GM19372 (cell line): Measurements from ENCODE around the gene GPR137B.
A peak's percentile ranks its signal among the peaks of the same experiment; 100 is the strongest.
"Not testable (repeated sequence)": the region's sequence is repeated elsewhere in the genome, so short reads cannot be mapped to it uniquely, and the experiment has no call there.

ENCODE experiments used
- ATAC-seq: cut with Tn5 transposase; IDR thresholded peaks from one replicate; pipeline ENCODE4 v1.9.1; 2021; ENCODE audit warnings: mild to moderate bottlenecking, low read depth, moderate library complexity; ENCODE audit not compliant: unreplicated experiment

Gene GPR137B

GRCh38 chr1:236143104-236143948 lies 987 bp downstream of the GPR137B start:
- ATAC-seq, result peak; percentile 27

DNA sequence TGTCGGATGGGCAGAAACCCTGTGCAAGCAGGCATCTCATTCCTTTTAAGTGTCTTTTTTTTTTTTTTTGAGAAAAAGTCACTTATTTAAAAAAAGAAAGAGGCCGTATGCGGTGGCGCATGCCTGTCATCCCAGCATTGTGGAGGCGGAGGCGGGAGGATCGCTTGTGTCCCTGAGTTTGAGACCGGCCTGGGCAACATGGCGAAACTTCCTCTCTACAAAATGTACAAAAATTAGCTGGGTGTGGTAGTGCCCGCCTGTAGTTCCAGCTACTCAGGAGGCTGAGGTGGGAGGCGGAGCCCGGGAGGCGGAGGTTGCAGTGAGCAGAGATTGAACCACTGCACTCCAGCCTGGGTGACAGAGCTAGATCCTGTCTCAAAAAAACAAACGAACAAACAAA lies 1.7 kb downstream of the GPR137B start:
- ATAC-seq, result no peak

GRCh38 chr1:236144446-236145150 lies 2.3 kb downstream of the GPR137B start:
- ATAC-seq, result no peak

DNA sequence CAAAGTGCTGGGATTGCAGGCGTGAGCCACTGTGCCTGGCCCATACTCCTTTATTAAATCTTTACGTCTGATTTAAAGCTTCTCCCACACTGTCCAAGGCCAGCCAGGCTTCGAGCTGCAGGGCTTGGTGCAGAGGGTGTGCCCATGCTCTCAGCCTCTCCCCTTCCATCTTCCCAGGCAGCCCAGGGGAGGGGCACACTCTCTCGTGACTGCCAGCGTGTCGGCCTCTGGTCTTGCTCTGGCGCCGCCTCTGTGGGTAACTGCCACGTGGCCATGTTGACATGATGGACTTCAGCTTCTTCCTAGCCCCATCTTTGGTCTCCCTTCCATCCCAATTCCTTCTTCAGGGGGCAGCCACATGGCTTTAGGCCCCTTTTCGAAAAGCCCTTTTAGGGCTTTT lies 4.7 kb downstream of the GPR137B start:
- no peak for ATAC-seq

- ATAC-seq, result no peak
Observed at GRCh38 chr1:236147521-236148469, 5.5 kb downstream of the GPR137B start.

DNA sequence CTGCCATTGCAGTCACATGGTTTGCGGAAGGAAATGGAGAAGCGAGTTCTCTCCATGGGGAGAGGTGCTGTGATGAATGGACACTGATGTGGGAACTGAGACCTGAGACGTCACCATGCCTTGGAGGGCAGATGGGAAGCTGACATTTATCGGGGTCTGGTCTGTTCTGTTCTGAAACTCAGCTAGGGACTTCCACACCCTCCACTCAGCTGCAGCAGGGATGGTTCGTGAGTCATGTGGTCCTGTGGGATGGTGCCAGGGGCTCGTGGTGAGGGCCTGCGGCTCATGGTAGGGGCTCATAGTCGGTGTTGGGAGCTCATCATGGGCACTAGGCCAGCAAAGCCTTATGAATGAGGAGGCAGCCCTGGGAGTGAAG lies 6.1 kb downstream of the GPR137B start:
- ATAC-seq, result no peak

DNA sequence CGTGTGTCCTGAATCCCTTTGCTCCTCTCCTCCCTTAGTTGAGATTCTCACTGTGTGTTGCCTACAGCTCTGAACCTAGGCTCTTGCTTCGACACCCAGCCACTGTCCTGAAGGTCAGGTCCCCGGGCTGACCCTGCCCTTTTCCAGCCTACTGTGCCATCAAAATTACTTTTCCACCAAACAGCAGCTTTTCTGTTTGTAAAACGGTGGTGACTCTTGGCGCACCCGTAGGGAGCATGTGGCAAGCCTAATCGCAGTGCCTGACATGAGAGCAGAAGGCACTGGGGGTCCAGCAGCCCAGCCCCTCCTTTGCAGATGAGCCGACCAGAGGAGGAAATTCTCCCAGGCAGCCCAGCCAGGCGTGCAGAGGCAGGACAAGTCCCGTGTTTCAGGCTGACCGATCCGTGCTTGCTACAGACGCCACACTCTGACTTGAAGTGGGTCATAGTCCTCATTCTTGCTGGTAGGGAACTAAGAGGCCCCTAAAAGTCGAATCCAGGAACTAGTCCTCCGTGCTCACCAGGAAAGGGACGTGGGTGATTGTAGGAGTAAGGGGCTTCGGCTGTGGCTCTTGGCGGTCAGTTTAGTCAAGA lies 6.8 kb downstream of the GPR137B start:
- ATAC-seq, result no peak

DNA sequence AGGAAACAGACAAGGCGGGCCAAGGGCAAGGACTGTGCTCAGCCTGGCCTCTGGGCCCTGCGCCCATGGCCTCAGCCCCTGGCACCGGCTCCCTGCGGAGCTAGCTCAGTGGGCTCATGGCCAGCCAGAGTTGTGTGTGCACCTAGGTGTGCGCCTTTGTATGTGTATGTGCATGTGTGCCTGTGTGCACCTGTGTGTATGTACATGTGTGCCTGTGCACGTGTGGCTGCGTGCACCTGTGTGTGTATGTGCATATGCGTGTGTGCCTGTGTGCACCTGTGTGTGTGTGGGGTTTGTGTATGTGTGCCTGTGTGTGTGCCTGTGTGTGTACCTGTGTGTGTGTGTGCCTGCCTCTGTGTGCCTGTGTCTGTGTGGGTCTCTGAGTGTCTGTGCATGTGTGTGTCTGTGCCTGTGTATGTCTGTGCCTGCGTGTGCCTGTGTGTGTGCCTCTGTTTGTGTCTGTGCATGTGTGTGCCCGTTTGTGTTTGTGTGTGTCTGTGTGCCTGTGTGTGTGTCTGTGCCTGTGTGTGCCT lies 7.4 kb downstream of the GPR137B start:
- ATAC-seq, result no peak

GRCh38 chr1:236150311-236150955 lies 8.1 kb downstream of the GPR137B start:
- ATAC-seq, result no peak

DNA sequence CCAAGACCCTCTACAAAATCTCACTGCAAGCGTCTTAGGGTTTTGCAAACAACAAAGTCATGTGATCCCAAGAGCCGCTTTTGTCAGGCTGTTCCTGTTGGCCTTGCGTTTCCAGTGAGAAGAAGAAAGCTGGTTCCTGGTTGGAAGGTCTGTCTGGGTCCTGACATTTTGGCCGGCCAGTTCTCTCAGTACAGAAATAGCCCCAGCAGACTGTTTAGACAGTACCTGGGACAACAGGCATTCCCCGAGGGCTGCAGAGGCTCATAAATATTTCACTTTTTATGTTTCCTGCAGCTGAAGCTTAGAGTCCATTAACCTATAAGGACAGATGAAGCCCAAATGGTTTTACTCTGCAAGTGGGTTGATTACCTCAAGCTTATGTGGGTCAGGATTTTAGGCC lies 8.6 kb downstream of the GPR137B start:
- no peak for ATAC-seq

DNA sequence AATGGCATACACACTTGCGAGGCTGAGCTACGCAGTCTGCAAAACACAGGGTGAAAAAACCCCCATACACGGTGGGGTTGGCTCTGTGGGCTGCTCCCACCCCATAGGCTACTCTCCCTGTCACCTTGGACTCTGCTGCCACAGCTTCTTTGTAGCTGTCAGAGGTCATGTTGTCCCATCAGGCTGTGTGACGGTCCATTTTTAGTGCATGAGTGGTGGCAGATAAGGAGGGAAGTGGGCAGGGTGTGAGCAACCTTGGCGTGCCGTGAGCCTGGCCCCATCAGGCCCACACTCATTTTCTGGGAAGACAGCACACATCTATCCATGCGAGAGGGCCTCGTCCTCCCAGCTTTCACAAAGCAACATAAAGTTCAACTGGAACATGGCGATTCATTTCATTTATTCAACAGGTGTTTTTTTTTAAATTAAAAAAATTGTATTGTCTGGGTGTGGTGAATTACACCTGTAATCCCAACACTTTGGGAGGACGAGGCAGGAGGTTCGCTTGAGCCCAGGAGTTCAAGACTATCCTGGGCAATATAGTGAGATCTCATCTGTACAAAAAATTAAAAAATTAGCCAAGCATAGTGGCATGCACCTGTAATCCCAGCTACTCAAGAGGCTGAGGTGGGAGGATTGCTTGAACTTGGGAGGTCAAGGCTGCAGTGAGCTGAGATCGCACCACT lies 9.5 kb downstream of the GPR137B start:
- ATAC-seq, result no peak

GRCh38 chr1:236154126-236154525 lies 11.8 kb downstream of the GPR137B start:
- ATAC-seq, result no peak

DNA sequence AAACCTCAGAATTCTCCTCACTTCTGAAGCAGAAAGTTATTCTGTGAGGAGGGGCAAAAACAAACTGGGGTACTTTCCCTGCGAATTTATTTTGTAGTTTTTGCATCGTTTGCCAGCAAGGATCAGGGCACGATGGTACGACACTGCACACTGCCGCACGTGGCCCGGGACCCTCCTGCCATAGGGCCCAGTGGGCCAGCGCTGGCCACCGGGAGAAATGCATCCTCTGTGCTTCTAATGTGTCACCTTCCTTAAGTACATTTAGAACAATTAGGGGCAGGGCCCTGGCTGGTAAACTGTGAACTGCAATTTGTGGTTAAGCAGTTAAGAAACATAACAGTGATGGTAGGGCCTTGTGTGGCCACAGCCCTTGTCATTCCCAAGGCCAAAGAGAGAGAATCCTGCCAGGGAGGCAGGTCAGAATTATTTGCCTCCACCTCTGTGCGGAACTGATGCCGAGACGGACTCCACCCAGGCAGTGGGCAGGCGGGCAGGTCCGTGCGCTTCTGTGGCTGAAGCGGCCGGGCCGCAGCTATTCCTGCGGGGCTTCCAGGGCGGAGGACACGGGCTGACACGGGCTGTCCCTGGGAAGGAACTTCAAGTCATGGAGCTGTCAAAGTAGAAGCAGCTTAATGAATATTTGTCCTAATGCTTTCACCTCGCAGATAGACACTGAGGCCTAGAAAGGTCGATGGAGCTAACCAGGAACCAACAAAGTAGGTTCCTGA lies 12.5 kb downstream of the GPR137B start:
- no peak for ATAC-seq

GRCh38 chr1:236155399-236155767 lies 13.0 kb downstream of the GPR137B start:
- ATAC-seq, result no peak

- ATAC-seq, result no peak
Observed at GRCh38 chr1:236155841-236156503, 13.6 kb downstream of the GPR137B start.

DNA sequence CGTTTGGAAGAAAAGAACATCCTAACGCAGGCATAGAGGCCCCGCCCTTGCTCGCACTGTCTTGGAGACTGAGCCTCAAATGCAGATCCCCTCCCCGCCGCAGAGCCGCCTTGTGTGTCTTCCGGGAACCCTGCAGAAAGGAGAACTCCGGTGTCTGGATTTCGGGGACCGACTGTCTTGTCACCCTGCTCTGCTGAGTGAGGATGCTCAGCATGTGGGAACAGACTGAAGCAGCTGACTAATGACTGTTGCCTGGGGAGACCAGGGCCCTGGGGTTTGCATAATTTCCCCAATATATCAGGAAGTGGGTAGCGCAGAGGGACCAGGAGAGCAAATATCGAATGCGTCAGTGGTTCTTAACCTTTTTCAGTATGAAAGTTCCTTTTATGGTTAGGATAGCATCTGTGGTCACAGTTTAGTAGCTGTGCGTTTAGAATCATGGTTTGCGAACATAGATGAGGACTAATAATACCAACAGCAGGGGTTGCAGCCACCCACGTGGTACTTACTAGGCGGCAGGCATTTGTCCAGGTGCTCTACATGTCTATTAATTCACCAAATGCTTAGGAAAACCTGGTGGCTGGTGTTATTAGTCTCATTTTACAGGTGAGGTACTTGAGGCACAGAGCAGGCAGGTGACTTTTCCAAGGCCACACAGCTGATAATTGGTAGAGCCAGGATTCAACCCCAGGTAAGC lies 14.3 kb downstream of the GPR137B start:
- ATAC-seq, result peak; percentile 83

- not testable (repeated sequence) for ATAC-seq
Observed at GRCh38 chr1:236158072-236158471, 15.7 kb downstream of the GPR137B start.
